Fibroblast of skin of left biceps (primary cell): Measurements from ENCODE around the gene KRTAP5-9.
"Not testable (repeated sequence)": the region's sequence is repeated elsewhere in the genome, so short reads cannot be mapped to it uniquely, and the experiment has no call there.

ENCODE experiments used
- DNase-seq, 2 experiments: peaks; one replicate each; pipeline ENCODE4 v3.0.0-alpha.2; 2013; ENCODE audit warnings: low read depth in 2 of 2

KRTAP5-9 gene

GRCh38 chr11:71562120-71562519, 13.9 kb downstream of the KRTAP5-9 start:
- DNase-seq, result no peak

GRCh38 chr11:71563406-71563805, 15.2 kb downstream of the KRTAP5-9 start:
- DNase-seq, result peak in 1 of 2 experiments; percentile 2

- no peak for DNase-seq
Observed at GRCh38 chr11:71564430-71564829, 16.2 kb downstream of the KRTAP5-9 start.

GRCh38 chr11:71565263-71565662, 17.0 kb downstream of the KRTAP5-9 start, which contains the start of gene KRTAP5-10:
KRTAP5-10 (plus strand) TSS chr11:71565563; CDS start chr11:71565588, 25 bp downstream.
- DNase-seq, result no peak

GRCh38 chr11:71566081-71566620, 17.9 kb downstream of the KRTAP5-9 start:
- DNase-seq, result no peak

GRCh38 chr11:71566626-71567599, 18.7 kb downstream of the KRTAP5-9 start:
- not testable (repeated sequence) for DNase-seq

- not testable (repeated sequence) for DNase-seq
Observed at GRCh38 chr11:71567633-71568032, 19.4 kb downstream of the KRTAP5-9 start.

- DNase-seq, result no peak
Observed at GRCh38 chr11:71568704-71569349, 20.6 kb downstream of the KRTAP5-9 start.

GRCh38 chr11:71571101-71571850, 23.1 kb downstream of the KRTAP5-9 start:
- DNase-seq, result not testable (repeated sequence)

GRCh38 chr11:71572811-71573210, 24.6 kb downstream of the KRTAP5-9 start:
- DNase-seq, result no peak

GRCh38 chr11:71574418-71574817, 26.2 kb downstream of the KRTAP5-9 start:
- DNase-seq, result no peak

GRCh38 chr11:71575723-71576424, 27.7 kb downstream of the KRTAP5-9 start:
- DNase-seq, result no peak

- not testable (repeated sequence) for DNase-seq
Observed at GRCh38 chr11:71576688-71577465, 28.7 kb downstream of the KRTAP5-9 start.

GRCh38 chr11:71577469-71578004, 29.3 kb downstream of the KRTAP5-9 start:
- DNase-seq, result no peak

GRCh38 chr11:71579513-71579912, 31.3 kb downstream of the KRTAP5-9 start:
- DNase-seq, result not testable (repeated sequence)

- DNase-seq, result peak; percentile 26 to 30
Observed at GRCh38 chr11:71580057-71581003, 32.1 kb downstream of the KRTAP5-9 start.

- no peak for DNase-seq
Observed at GRCh38 chr11:71581826-71582225, 33.6 kb downstream of the KRTAP5-9 start.

- no peak for DNase-seq
Observed at GRCh38 chr11:71582309-71582895, 34.2 kb downstream of the KRTAP5-9 start, which contains the start of gene KRTAP5-11. KRTAP5-11 (minus strand) TSS chr11:71582875; CDS start chr11:71582837, 38 bp downstream.
